Astrocyte of the spinal cord (primary cell): Measurements from ENCODE around the gene SLC8A1.
A peak's percentile ranks its signal among the peaks of the same experiment; 100 is the strongest.

Experiments used
- DNase-seq: peaks from one replicate; pipeline ENCODE4 v3.0.0; 2011; ENCODE audit warnings: low read depth, low spot score
- H3K4me3 ChIP-seq: 2 replicates; pipeline ENCODE4 v1.5.1; 2011; ENCODE audit warnings: low read depth, mild to moderate bottlenecking, low read length, moderate library complexity
- CTCF ChIP-seq: IDR thresholded peaks from 2 replicates; pipeline ENCODE4 v1.5.1; 2012; ENCODE audit warnings: low read depth, mild to moderate bottlenecking, low read length, inconsistent platforms
- in situ Hi-C: cut with HindIII; loops from 2 replicates; pipeline ENCODE4 v1.10.0; 2017; ENCODE audit warnings: low sequenced_read_pairs

Gene SLC8A1

GRCh38 chr2:40105593-40105992 lies 346.3 kb downstream of the SLC8A1 start:
- H3K4me3 ChIP-seq, result no peak overlapping the region
- DNase-seq, result peak; percentile 82
- TF ChIP-seq CTCF, result no peak
- in situ Hi-C loops, result no loop called here

DNA sequence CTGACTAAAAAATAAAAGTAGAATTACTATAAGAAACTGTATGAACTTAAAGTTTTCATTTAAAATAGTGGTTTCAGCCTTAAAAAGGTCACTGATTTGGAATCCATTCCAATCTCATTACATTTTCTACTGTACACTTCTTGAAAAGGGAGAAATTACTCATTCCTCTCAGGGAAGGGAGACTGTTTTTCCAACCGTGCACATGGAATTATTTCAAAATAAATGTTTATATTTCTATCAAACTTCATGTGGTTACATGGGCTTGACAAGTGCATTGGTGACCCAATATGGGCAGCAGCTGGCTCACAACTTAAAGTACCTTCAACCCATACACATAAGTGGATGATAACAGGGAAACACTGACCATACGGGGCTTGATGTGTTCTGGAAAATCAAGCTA lies 348.3 kb downstream of the SLC8A1 start:
- no peak for TF ChIP-seq CTCF
- peak; percentile 88 for DNase-seq
- H3K4me3 ChIP-seq, result no peak overlapping the region
- in situ Hi-C loops, result no loop called here

- peak; percentile 78 for DNase-seq
- TF ChIP-seq CTCF, result no peak
- no peak overlapping the region for H3K4me3 ChIP-seq
- in situ Hi-C loops, result no loop called here
These were observed 348.7 kb downstream of the SLC8A1 start for GRCh38 chr2:40103163-40103562.

DNA sequence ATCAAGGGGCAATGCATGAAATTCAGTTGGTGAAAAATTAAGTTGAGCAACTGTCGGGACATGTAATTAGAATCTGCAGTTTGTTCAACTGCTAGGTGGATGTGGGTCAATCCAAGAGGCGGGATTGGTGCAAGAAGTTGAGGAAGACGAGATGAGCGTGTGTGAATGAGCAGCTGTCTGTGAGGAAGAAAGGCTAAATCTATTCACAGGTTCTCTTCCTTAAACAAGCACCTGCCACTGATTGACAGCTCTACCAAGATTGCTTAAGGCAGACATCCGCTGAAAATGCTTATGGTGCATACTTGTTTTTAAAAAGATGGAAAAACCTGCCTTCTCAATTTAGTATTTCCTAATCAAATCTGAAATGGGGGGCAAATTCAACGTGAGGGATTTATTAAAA lies 349.4 kb downstream of the SLC8A1 start:
- DNase-seq, result no peak
- H3K4me3 ChIP-seq, result no peak overlapping the region
- in situ Hi-C loops, result no loop called here
- no peak for TF ChIP-seq CTCF

- H3K4me3 ChIP-seq, result no peak overlapping the region
- peak; percentile 88 for DNase-seq
- in situ Hi-C loops, result no loop called here
- no peak for TF ChIP-seq CTCF
These were observed 350.7 kb downstream of the SLC8A1 start for GRCh38 chr2:40101131-40101575.

GRCh38 chr2:40100676-40101075 lies 351.2 kb downstream of the SLC8A1 start:
- TF ChIP-seq CTCF, result no peak
- DNase-seq, result no peak
- in situ Hi-C loops, result no loop called here
- H3K4me3 ChIP-seq, result no peak overlapping the region

- TF ChIP-seq CTCF, result no peak
- in situ Hi-C loops, result no loop called here
- peak; percentile 67 for DNase-seq
- no peak overlapping the region for H3K4me3 ChIP-seq
These were observed 353.0 kb downstream of the SLC8A1 start for GRCh38 chr2:40098786-40099470.
